Activated CD8-positive, alpha-beta memory T cell treated with anti-CD3 and anti-CD28 coated beads, Interleukin-2, amount 50 U/mL, for 24 hours (primary cell): ENCODE measurements around the gene ZNF549.

Experiments
- DNase-seq: peaks from one replicate; pipeline ENCODE4 v3.0.0-alpha.2; 2020; ENCODE audit errors: extremely low read depth

The ZNF549 gene

GRCh38 chr19:57566396-57567265 lies 39.5 kb downstream of the ZNF549 start:
- DNase-seq = no peak

GRCh38 chr19:57570707-57571106 lies 43.6 kb downstream of the ZNF549 start:
- DNase-seq = no peak

DNA sequence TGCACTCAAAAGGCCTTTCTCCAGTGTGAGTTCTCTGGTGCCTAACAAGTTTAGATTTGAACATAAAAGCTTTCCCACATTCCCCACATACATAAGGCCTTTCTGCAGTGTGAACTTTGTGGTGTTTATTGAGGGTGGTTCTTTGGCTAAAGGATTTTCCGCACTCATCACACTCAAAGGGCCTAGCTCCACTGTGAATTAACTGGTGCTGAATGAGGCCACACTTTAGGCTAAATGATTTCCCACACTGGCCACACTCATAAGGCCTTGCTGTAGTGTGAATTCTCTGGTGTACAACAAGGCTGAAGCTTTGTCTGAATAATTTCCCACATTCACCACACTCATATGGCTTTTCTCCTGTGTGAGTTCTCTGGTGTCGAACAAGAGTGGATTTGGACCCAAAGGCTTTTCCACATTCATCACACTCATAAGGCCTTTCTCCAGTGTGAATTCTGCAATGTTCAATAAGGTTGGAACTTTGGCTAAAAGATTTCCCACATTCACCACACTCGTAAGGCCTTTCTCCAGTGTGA lies 45.3 kb downstream of the ZNF549 start:
- no peak for DNase-seq

- DNase-seq = no peak
Measured at GRCh38 chr19:57576661-57577060, 49.5 kb downstream of the ZNF549 start.

GRCh38 chr19:57578487-57579205 lies 51.5 kb downstream of the ZNF549 start, which contains the start of gene ZNF416:
ZNF416 (minus strand) TSS chr19:57578911; CDS start chr19:57578704, 207 bp downstream.
- peak; percentile 94 for DNase-seq

GRCh38 chr19:57583104-57583520 lies 56.0 kb downstream of the ZNF549 start:
- DNase-seq = no peak

- peak; percentile 82 for DNase-seq
Measured at GRCh38 chr19:57583521-57584416, 56.6 kb downstream of the ZNF549 start, which contains the start of gene ZIK1. ZIK1 (plus strand) TSS chr19:57584145; CDS start chr19:57584357, 212 bp downstream.

DNA sequence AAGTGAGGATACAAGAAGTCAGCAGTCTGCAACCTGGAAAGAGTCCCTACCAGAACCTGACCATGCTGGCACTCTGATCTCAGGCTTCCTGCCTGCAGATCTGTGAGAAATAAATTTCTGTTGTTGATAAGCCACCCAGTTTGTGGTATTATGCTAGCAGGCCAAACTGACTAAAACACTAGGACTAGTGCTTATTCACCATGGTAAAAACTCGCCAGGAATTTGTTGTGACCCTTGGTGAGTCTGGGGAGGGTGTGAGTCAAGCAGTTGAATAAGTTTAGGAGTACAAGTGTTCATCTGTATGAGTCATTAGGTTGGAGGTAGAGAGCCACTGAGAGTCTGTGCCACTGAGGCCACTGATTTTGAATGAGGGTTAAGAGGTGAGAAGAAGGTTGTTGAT lies 60.4 kb downstream of the ZNF549 start:
- DNase-seq = no peak

DNA sequence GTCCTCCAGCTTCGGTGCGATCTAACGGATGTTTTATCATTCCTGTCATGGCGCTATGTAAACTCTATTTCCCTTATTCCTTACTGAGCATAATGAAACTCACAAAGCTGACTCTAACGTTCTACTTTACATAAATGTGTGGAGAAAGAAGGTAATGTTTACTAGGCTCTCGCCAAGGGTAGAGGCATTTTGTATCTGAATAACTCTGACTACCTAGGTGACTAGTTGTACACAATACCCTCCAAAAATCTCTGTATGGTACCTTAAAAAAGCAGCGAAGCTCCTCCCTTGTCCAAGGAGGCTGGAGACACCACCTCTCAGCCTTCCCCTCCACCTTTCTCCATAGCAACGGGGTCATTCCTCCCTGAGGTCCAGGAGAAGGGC lies 72.2 kb downstream of the ZNF549 start:
- DNase-seq = no peak

GRCh38 chr19:57599761-57600383 lies 72.7 kb downstream of the ZNF549 start, which contains the start of gene ZNF530:
ZNF530 (plus strand) TSS chr19:57599885; CDS start chr19:57604346, 4,461 bp downstream.
- DNase-seq = peak; percentile 86

GRCh38 chr19:57606931-57607330 lies 79.8 kb downstream of the ZNF549 start:
- DNase-seq = no peak
